RCC 7860 (cell line): ENCODE results near the gene DENND4C.
"Not testable (repeated sequence)": the region's sequence is repeated elsewhere in the genome, so short reads cannot be mapped to it uniquely, and the experiment has no call there.

ENCODE experiments used
- DNase-seq: peaks from one replicate; pipeline ENCODE4 v3.0.0-alpha.2; 2015; ENCODE audit warnings: low spot score
- FAIRE-seq: peaks from 2 replicates; lab custom pipeline; 2012; peaks lifted over from hg19 to GRCh38; lab: Jason Lieb, UNC

Gene DENND4C

GRCh38 chr9:19408693-19409400 is 178.4 kb downstream of the DENND4C start, which contains the start of gene ACER2:
Gene ACER2, plus strand, starts transcription at chr9:19409009. Its CDS starts 76 bp downstream, at chr9:19409085.
- FAIRE-seq = no peak

GRCh38 chr9:19409401-19410194 is 179.1 kb downstream of the DENND4C start:
- FAIRE-seq (no peak), DNase-seq (no peak)

More at GRCh38 chr9:19408693-19409400, 178.4 kb downstream of the DENND4C start, which contains the start of gene ACER2:
- DNase-seq = peak; percentile 74

- no peak for DNase-seq
- no peak for FAIRE-seq
These were observed 179.7 kb downstream of the DENND4C start for GRCh38 chr9:19410195-19410503.

GRCh38 chr9:19410594-19410993 is 180.1 kb downstream of the DENND4C start:
- FAIRE-seq (no peak), DNase-seq (no peak)

GRCh38 chr9:19411316-19411715 is 180.8 kb downstream of the DENND4C start:
- FAIRE-seq (no peak), DNase-seq (no peak)

GRCh38 chr9:19413456-19413855 is 183.0 kb downstream of the DENND4C start:
- not testable (repeated sequence) for FAIRE-seq, DNase-seq

GRCh38 chr9:19416143-19416542 is 185.7 kb downstream of the DENND4C start:
- DNase-seq = no peak
- FAIRE-seq = no peak

- DNase-seq (no peak), FAIRE-seq (no peak)
These were observed 190.4 kb downstream of the DENND4C start for GRCh38 chr9:19420877-19421276.
